H1 (cell line): ENCODE results near the gene GPR17. TPM values are rescaled to one million over a fixed set of nuclear protein-coding genes. Genes with fewer than 3 reads are reported as not detected.

ENCODE experiments used
- CTCF ChIA-PET: fragments of 300-600 bp; sonication (Branson Sonifier 250); formaldehyde crosslinking; loops from one replicate; lab custom pipeline; 2021; ENCODE audit not compliant: partially characterized antibody; lab: Charles Lee
- POLR2A ChIA-PET: fragments of 300-600 bp; sonication (Branson Sonifier 250); formaldehyde crosslinking; loops from one replicate; lab custom pipeline; 2021; ENCODE audit warnings: inconsistent platforms; ENCODE audit not compliant: partially characterized antibody; lab: Charles Lee
- DNase-seq, 2 experiments: peaks; one replicate each; pipeline versions ENCODE4 v3.0.0 to v3.0.0-alpha.2; 2010 to 2022; ENCODE audit warnings: low spot score in 2 of 2, low read depth in 1 of 2, mixed read lengths in 1 of 2
- FAIRE-seq: peaks from 2 replicates; lab custom pipeline; 2011; peaks lifted over from hg19 to GRCh38; lab: Jason Lieb, UNC
- H2AFZ ChIP-seq: 2 replicates; pipeline ENCODE4 v1.8.1; 2012; ENCODE audit warnings: low read length, inconsistent platforms
- H2AK5ac ChIP-seq: 2 replicates; pipeline ENCODE4 v1.6.1; 2013; ENCODE audit warnings: low read depth, low read length
- H2BK120ac ChIP-seq: replicated peaks from 2 replicates; pipeline ENCODE3; 2013; ENCODE audit warnings: low read depth, low read length, inconsistent platforms
- H2BK12ac ChIP-seq: 2 replicates; pipeline ENCODE4 v1.6.1; 2013; ENCODE audit warnings: low read depth, low read length
- H2BK15ac ChIP-seq: 2 replicates; pipeline ENCODE4 v1.6.1; 2013; ENCODE audit warnings: low read length
- H2BK20ac ChIP-seq: 2 replicates; pipeline ENCODE4 v1.6.1; 2013; ENCODE audit warnings: low read length
- H2BK5ac ChIP-seq: 2 replicates; pipeline ENCODE4 v1.6.1; 2013; ENCODE audit warnings: low read depth, low read length
- H3K14ac ChIP-seq: 2 replicates; pipeline ENCODE4 v1.6.1; 2013; ENCODE audit warnings: inconsistent platforms; ENCODE audit not compliant: insufficient read length
- H3K18ac ChIP-seq: 2 replicates; pipeline ENCODE4 v1.6.1; 2013; ENCODE audit warnings: low read length; ENCODE audit errors: extremely low read depth
- H3K23ac ChIP-seq: 2 replicates; pipeline ENCODE4 v1.6.1; 2013; ENCODE audit warnings: inconsistent platforms; ENCODE audit not compliant: insufficient read length
- H3K23me2 ChIP-seq: 2 replicates; pipeline ENCODE4 v1.6.1; 2013; ENCODE audit warnings: low read depth, low read length
- H3K27ac ChIP-seq: 2 replicates; pipeline ENCODE4 v1.6.1; 2011; ENCODE audit warnings: low read depth, low read length, inconsistent platforms
- H3K27me3 ChIP-seq, 4 experiments: replicated peaks in 1 of 4; 1 replicate in 1 of 4; 2 replicates in 3 of 4; pipeline versions ENCODE4 v1.6.1 to v1.8.1; 2011 to 2013; ENCODE audit warnings: low read length in 3 of 4, mild to moderate bottlenecking in 3 of 4, inconsistent platforms in 2 of 4, mixed read lengths in 2 of 4, moderate library complexity in 1 of 4; ENCODE audit not compliant: control insufficient read depth in 3 of 4, insufficient read depth in 3 of 4; ENCODE audit errors: extremely low read depth in 1 of 4
- H3K36me3 ChIP-seq, 4 experiments: 2 replicates each; pipeline versions ENCODE4 v1.6.1 to v1.8.1; 2011 to 2013; ENCODE audit warnings: mild to moderate bottlenecking in 4 of 4, low read length in 3 of 4, moderate library complexity in 2 of 4, control low read depth in 1 of 4, inconsistent platforms in 1 of 4; ENCODE audit not compliant: insufficient read depth in 4 of 4, control insufficient read depth in 2 of 4
- H3K4ac ChIP-seq: replicated peaks from 2 replicates; pipeline ENCODE3; 2013; ENCODE audit warnings: low read length, low read depth, mixed read lengths, inconsistent platforms; ENCODE audit not compliant: insufficient read length
- H3K4me1 ChIP-seq, 4 experiments: replicated peaks in 1 of 4; 1 replicate in 1 of 4; 2 replicates in 3 of 4; pipeline versions ENCODE4 v1.6.1 to v1.8.1; 2011 to 2013; ENCODE audit warnings: low read length in 3 of 4, inconsistent platforms in 2 of 4, mixed read lengths in 1 of 4; ENCODE audit not compliant: insufficient read depth in 4 of 4, control insufficient read depth in 3 of 4
- H3K4me2 ChIP-seq, 2 experiments: 2 replicates each; pipeline versions ENCODE4 v1.6.1 to v1.8.1; 2011 to 2013; ENCODE audit warnings: low read depth in 2 of 2, low read length in 2 of 2, control low read depth in 1 of 2, inconsistent platforms in 1 of 2, mild to moderate bottlenecking in 1 of 2; ENCODE audit not compliant: insufficient read depth in 1 of 2
- H3K4me3 ChIP-seq, 4 experiments: fragments of 200-600, 300-600 bp in 1 of 4; sonication (generic), shearing (Covaris generic), sonication (Bioruptor Twin) in 1 of 4; 2 replicates each; pipeline versions ENCODE4 v1.5.1 to v1.8.1; 2011 to 2016; ENCODE audit warnings: low read length in 4 of 4, low read depth in 3 of 4, control low read depth in 2 of 4, inconsistent platforms in 2 of 4, mild to moderate bottlenecking in 2 of 4, mixed read lengths in 1 of 4, moderate library complexity in 1 of 4; ENCODE audit not compliant: insufficient read depth in 2 of 4; ENCODE audit errors: extremely low read depth in 1 of 4
- H3K56ac ChIP-seq: replicated peaks from 2 replicates; pipeline ENCODE3; 2013; ENCODE audit warnings: low read depth, mild to moderate bottlenecking, mixed read lengths, low read length, inconsistent platforms; ENCODE audit not compliant: insufficient read length
- H3K79me1 ChIP-seq: 2 replicates; pipeline ENCODE4 v1.6.1; 2013; ENCODE audit warnings: low read depth, low read length, control low read depth
- H3K79me2 ChIP-seq, 2 experiments: 2 replicates each; pipeline versions ENCODE4 v1.6.1 to v1.8.1; 2012 to 2013; ENCODE audit warnings: low read length in 2 of 2, mild to moderate bottlenecking in 2 of 2, inconsistent platforms in 1 of 2; ENCODE audit not compliant: insufficient read depth in 2 of 2, control insufficient read depth in 1 of 2
- H3K9ac ChIP-seq, 4 experiments: replicated peaks in 1 of 4; 1 replicate in 1 of 4; 2 replicates in 3 of 4; pipeline versions ENCODE4 v1.6.1 to v1.8.1; 2011 to 2013; ENCODE audit warnings: low read depth in 3 of 4, low read length in 3 of 4, control low read depth in 2 of 4, mild to moderate bottlenecking in 2 of 4, moderate library complexity in 2 of 4, inconsistent platforms in 1 of 4; ENCODE audit errors: extremely low read depth in 1 of 4
- H3K9me3 ChIP-seq, 2 experiments: 2 replicates each; pipeline versions ENCODE4 v1.6.1 to v1.8.1; 2012 to 2013; ENCODE audit warnings: mild to moderate bottlenecking in 2 of 2, moderate library complexity in 2 of 2, control low read depth in 1 of 2, inconsistent platforms in 1 of 2, low read depth in 1 of 2, low read length in 1 of 2, mixed read lengths in 1 of 2; ENCODE audit not compliant: insufficient read depth in 2 of 2
- H4K20me1 ChIP-seq, 2 experiments: replicated peaks in 1 of 2; 2 replicates each; pipeline versions ENCODE3 to v1.8.1; 2011 to 2013; ENCODE audit warnings: inconsistent platforms in 2 of 2, low read length in 2 of 2, mild to moderate bottlenecking in 1 of 2; ENCODE audit not compliant: insufficient read depth in 2 of 2, control insufficient read depth in 1 of 2
- H4K5ac ChIP-seq: 2 replicates; pipeline ENCODE4 v1.6.1; 2013; ENCODE audit warnings: low read length, low read depth, mixed read lengths, inconsistent platforms; ENCODE audit not compliant: insufficient read length
- H4K8ac ChIP-seq: 2 replicates; pipeline ENCODE4 v1.8.0; 2013; ENCODE audit warnings: mild to moderate bottlenecking, moderate library complexity, low read length, inconsistent platforms; ENCODE audit not compliant: insufficient read depth; ENCODE audit errors: extremely low read depth
- H4K91ac ChIP-seq: replicated peaks from 2 replicates; pipeline ENCODE3; 2013; ENCODE audit warnings: low read length, mixed read lengths, inconsistent platforms; ENCODE audit not compliant: insufficient read length
- CTBP2 ChIP-seq: IDR thresholded peaks from 2 replicates; pipeline ENCODE4 v1.7.0; 2011; ENCODE audit warnings: borderline replicate concordance, mild to moderate bottlenecking, moderate library complexity, mixed read lengths, low read length; ENCODE audit not compliant: insufficient read depth, insufficient read length
- EP300 ChIP-seq, 2 experiments: IDR thresholded peaks; 1 replicate in 1 of 2; 2 replicates in 1 of 2; pipeline ENCODE4 v1.6.1; 2011 to 2012; ENCODE audit warnings: low read depth in 2 of 2, low read length in 2 of 2, mild to moderate bottlenecking in 2 of 2, borderline replicate concordance in 1 of 2, inconsistent platforms in 1 of 2, moderate library complexity in 1 of 2
- SIRT6 ChIP-seq: IDR thresholded peaks from one replicate; pipeline ENCODE4 v1.7.1; 2012; ENCODE audit warnings: low read length, inconsistent platforms
- USF2 ChIP-seq: IDR thresholded peaks from 2 replicates; pipeline ENCODE4 v1.6.1; 2011; ENCODE audit warnings: low read length, improper control_type of control experiment
- WGBS, 2 experiments: shearing (Covaris generic) in 1 of 2; methylation state at CpG; one replicate each; pipeline versions ENCODE4 v1.1.6 to v1.1.7; 2013 to 2015; ENCODE audit warnings: low lambda C conversion rate in 2 of 2, mixed read lengths in 2 of 2, inconsistent platforms in 1 of 2, low coverage in 1 of 2, missing lambda C conversion rate in 1 of 2; ENCODE audit not compliant: insufficient replicate concordance in 2 of 2, insufficient coverage in 1 of 2, insufficient read length in 1 of 2; ENCODE audit errors: extremely low coverage in 1 of 2, missing lambda C conversion rate in 1 of 2; 5-methylcytosine and 5-hydroxymethylcytosine counted together
- polyA plus RNA-seq, 7 experiments: library from polyadenylated mRNA; depleted of rRNA in 3 of 7; stranded (reverse) in 5 of 7; unstranded in 2 of 7; fragments of >200 nt in 5 of 7; fragments of 200-250 nt in 2 of 7; gene quantifications; 1 replicate in 5 of 7; 2 replicates in 1 of 7; 4 replicates in 1 of 7; pipeline versions ENCODE4 v1.2.1 to v1.2.3, GENCODE V29; 2011 to 2013; ENCODE audit warnings: missing spikeins in 2 of 7, mixed read lengths in 2 of 7
- total RNA-seq: library from RNA; stranded (reverse); fragmentation: NEBNext Ultra II Directional; extraction: Animal tissue kit (Norgen Biotek cat#: 25700); gene quantifications from 2 replicates; pipeline ENCODE4 v1.2.1, GENCODE V29; 2021

GPR17 gene
- total and polyA plus RNA-seq, 2 of the 8 experiments (the other 6 are each of a cell fraction or from before 2014, with no cell fraction given) = 0.03 TPM; not detected in 1

GRCh38 chr2:127630096-127630863 is 15.7 kb upstream of the GPR17 start:
- Histone ChIP-seq H3K9ac (no peak overlapping the region), H2BK20ac (no peak overlapping the region), H2BK120ac (no peak overlapping the region), H3K79me2 (no peaks in the 10 kb centered on the region), H3K79me1 (no peaks in the 10 kb centered on the region), H3K36me3 (no peaks in the 10 kb centered on the region), H3K4me1 (no peaks in the 10 kb centered on the region), H3K4me2 (no peak overlapping the region), H2BK15ac (no peak overlapping the region), H3K27ac (no peak overlapping the region), H2AK5ac (no peak overlapping the region), H2AFZ (no peak overlapping the region), H4K8ac (no peak overlapping the region), H2BK12ac (no peak overlapping the region), H4K20me1 (no peaks in the 10 kb centered on the region), H3K56ac (no peak overlapping the region), H3K14ac (no peak overlapping the region), H4K5ac (no peak overlapping the region), H3K18ac (no peak overlapping the region), H3K27me3 (no peaks in the 10 kb centered on the region), H3K4me3 (no peak overlapping the region), H2BK5ac (no peak overlapping the region), H3K23me2 (no peaks in the 10 kb centered on the region), H3K23ac (no peak overlapping the region), H4K91ac (no peak overlapping the region), H3K9me3 (no peaks in the 10 kb centered on the region), H3K4ac (no peak overlapping the region)
- FAIRE-seq (no peak), DNase-seq (no peak)
- ChIA-PET POLR2A (no interaction called here), CTCF (interaction anchor here (0.6 to 6.4 kb wide), 6 partner anchors 10 to 39 kb away, joined by 3 to 50 read pairs (median 6); no protein-coding TSS in a partner anchor)
- WGBS, 2 experiments = 89% methylated on average over 8 of the region's 10 CpGs; no CpG with 5 or more reads in 1 of the 2 experiments
- TF ChIP-seq EP300 (IDR thresholded peaks at IDR 0.05; ENCODE audit: borderline replicate concordance in 1 of 2, low read depth in 2 of 2, low read length in 2 of 2) = no peak
- no peak for TF ChIP-seq CTBP2
- no peak for TF ChIP-seq SIRT6
- no peak for TF ChIP-seq USF2
